Measurements from ENCODE around the gene RCE1.

The RCE1 gene

DNA sequence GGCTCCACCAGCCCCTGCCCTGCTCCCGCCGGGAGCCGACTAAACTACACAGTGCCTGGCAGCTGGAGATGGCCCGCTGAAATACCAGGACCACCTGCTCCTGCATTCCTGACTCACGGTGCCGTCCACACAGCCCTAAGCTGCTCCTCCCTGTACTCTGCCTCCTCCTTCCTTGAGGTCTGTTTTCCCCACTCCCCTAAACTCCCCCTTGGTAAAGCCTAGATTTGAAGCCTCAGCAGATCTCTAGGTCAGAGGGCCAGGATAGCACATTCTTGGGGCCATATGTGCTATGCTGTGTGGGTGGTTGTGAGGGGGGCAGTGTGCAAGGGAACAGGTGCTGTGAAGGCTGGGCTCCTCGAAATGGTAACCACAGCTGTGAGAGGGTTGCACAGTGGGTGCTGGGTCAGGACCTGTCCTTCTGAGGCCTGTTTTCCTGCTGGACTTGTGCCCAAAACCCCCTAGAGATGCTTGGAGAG, 23.3 kb downstream of the RCE1 start:
- no peak for FAIRE-seq
- DNase-seq (ENCODE audit: extremely low spot score, insufficient read length, low read depth) = no peak

DNA sequence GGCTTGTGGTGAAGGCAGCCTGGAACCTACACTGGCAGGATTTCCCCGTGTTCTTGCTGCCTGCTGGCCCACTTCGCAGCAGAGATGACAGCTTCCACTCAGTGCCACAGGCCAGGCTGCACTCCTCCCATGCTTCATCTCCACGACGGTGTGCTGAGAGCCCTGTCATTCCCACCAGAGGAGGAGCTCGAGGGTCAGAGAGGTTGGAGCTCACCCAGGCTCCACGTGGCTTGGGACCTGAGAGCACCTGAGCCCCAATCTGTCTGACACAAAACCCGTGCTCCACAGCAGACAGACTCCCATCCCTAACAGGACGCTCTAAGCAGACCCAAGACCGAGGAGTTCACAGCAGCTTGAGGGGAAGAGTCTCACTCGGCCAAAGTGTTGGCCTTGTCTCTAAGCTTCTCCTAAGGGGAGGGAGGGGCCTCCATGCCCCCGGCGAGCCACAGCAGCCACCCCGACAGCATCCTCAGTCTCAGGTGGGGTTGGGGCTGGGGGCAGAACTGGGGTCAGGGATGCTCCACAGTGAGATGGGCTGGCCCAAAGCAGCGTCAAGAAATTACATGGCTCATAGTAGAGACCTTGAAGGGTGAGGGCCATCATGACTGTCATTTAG, 24.3 kb downstream of the RCE1 start:
- DNase-seq (ENCODE audit: extremely low spot score, insufficient read length, low read depth) (no peak), FAIRE-seq (no peak)

DNA sequence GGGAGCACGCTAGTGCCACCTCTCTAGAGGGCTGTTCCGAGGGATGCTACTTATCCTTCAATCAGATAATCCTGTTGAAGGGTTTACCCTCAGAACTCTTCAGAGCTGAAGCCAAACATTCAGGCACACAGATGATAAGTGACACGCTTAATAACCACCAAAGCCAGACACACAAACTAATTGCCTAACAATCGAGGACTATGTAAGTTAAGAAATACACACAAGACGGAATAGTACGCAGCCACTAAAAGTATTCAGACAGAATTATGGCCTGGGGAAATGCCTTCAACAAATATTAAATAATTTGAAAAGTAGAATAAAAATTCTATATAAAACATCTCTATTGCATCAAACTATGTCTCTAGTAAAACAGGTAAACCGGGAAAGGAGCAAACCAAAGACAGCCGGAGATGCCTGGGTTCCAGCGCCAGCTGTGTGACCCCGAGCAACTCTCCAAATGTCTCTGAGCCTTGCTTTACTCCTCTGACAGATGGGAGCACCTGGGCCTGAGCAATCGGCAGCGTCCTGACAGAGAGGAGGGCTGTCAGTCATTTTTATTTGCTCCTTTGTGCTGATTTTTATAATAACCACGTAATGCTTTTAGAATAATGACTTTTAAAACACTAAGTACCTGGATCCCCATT, 25.0 kb downstream of the RCE1 start:
- no peak for DNase-seq (ENCODE audit: extremely low spot score, insufficient read length, low read depth)
- no peak for FAIRE-seq

DNA sequence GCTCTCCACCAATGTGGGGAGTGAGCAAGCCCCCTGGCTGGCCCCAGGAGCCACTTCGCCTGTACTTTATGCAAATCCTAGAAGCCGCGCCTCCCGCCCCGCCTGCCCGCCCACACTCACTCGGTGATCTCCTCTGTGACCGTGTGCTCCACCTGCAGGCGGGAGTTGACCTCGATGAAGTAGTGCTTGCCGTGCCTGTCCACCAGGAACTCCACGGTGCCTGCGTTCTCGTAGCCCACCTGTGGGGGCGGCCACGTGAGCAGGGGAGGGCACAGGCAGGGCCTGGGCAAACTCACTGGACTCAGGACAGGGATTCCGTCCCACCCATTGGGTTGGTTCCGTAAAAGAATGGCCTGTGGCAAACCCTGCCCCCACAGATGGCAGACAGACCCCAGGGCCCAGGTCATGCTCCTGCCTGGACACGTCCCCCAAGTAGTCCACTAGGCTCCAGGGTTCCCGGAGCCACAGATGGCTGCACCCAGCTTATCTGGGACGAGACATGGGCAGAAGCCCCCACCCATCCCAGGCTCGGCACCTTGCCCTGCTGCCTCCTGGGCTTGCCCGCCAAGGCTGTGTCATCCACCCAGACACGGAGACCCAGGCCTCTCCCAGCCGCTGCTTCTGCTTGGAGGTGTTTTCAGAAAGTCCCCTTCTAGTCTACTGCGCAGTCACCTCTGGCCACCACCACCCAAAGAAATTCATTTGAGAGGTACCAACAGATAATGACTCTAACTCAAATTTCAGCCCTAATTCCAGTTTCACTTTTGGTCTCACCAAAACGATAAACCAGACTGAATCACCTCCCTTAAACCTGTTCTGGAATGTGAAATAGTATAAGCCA, 25.7 kb downstream of the RCE1 start:
- peak; percentile 91 for FAIRE-seq
- DNase-seq (ENCODE audit: extremely low spot score, insufficient read length, low read depth) = peak; percentile 90

DNA sequence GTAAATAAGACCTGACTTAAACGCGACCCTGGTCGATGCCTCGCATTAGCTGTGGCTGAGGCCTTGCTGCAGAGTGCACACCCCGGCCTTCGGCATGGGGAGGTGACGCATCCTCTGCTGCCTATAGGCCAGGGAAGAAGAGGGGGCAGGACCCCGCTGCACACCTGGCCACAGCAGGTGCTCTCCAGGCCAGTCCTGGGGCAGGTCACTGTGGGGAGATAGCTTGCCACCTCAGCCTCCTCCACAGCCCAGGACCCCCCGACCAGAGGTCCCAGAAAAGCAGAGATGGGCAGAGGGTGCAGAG, 26.3 kb downstream of the RCE1 start:
- no peak for DNase-seq (ENCODE audit: extremely low spot score, insufficient read length, low read depth)
- FAIRE-seq = no peak

DNA sequence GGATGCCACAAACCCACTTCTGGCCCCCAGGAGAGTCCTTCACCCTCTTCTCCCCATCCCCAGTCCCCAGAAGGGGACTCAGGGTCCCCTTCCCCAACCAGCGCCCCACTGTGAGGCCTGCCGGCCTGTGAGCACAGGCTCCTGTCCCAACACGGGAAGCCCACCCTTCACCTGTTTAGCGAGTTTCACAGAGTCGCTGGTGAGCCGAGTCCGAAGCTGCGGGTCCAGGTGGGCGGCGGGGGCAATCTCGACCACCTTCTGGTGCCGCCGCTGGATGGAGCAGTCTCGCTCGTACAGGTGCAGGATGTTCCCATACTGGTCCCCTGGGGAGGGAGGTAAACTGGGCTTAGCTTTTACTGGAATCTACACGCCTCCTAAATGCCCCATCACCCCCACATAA, 26.9 kb downstream of the RCE1 start:
- FAIRE-seq = no peak
- no peak for DNase-seq (ENCODE audit: extremely low spot score, insufficient read length, low read depth)

DNA sequence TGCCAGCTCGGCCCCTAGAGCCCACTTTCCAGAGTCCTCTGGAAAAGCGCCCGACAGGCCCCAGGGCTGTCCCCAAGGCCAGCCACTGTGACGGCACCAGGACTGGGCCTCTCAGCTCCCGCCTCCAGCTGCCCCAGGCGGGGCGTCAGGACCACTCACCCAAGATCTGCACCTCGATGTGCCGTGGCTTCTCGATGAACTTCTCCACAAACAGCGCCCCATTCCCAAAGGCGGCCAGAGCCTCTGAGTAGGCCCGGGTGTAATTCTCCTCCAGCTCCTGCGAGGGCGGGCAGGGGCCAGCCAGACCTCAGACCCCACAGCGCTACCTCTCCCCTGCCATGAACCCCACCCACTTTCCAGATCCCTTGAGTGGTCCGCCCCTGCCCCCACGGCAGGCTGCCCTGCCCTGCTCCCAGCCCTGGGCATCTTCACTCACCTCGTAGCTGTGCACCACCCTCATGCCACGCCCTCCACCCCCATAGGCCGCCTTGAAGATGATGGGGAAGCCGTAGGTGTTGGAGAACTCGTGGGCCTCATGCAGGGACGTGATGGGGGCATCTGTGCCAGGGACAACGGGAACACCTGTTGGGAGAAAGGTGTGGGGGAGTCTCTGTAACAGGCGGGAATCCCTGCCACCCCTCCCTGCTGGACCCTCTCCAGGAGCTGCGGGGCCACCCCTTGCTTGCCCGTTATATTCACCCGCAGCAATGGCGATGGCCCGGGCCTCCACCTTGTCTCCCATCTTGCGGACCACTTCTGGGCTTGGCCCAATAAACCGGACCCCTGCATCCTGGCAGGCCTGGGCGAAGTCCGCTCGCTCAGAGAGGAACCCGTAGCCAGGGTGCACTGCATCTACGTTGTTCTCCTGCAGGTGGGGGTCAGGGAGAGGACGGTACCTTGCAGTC, 27.6 kb downstream of the RCE1 start:
- no peak for FAIRE-seq

DNA sequence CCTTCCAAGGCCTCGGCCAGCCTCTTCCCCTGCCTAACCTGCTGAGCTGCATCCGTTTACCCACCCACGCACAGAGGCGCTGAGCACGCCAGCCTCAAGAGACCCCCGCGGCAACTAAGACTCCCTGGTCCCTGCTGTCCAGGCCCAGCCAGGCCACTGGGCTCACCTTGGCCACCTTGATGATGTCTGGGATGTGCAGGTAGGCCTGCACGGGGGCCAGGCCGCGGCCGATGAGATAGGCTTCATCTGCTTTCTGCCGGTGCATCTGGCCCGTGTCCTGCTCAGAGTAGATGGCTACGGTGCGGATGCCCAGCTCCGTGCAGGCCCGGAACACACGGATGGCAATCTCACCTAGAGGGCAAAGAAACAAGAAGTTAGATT, 28.3 kb downstream of the RCE1 start:
- no peak for FAIRE-seq

More for the DNA sequence above, 27.6 kb downstream of the RCE1 start:
- no peak for DNase-seq (ENCODE audit: extremely low spot score, insufficient read length, low read depth)

DNA sequence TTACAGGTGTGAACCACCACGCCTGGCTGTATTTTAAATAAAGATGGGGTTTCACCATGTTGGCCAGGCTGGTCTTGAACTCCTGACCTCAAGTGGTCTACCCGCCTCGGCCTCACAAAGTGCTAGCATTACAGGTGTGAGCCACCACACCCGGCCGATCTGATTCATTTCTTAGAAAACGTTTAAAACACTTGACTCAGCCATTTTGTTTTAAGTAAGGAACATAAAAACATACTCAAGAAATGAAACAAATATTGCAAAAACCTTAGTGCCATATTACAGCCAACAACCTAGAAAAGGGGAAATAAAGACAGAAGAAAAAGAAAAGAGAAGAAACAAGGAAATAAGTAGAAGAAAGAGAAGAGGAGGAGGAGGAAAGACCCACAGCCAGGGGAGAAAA, 31.0 kb downstream of the RCE1 start:
- FAIRE-seq (no peak), DNase-seq (ENCODE audit: extremely low spot score, insufficient read length, low read depth) (no peak)

More for the DNA sequence above, 28.3 kb downstream of the RCE1 start:
- no peak for DNase-seq (ENCODE audit: extremely low spot score, insufficient read length, low read depth)

DNA sequence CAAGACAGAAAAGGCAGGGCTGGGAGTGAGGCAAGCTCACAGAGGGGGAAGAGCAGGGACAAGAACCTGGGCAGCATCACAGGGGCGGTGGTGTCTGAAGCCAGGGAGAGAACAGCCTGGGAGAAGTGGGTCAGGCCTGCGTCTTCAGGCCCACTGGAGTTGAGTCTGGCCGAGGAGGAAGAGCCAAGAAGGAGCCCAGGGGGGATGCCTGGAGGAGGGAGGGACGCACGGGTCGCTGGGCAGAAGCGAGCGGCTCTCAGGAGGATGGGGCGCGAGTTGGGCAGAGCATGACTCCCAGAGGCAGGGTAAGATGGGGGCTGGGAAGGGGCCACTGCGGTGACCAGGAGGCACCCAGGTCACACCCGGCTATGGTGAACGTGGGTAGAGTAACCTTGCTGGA, 32.1 kb downstream of the RCE1 start:
- DNase-seq (ENCODE audit: extremely low spot score, insufficient read length, low read depth) (no peak), FAIRE-seq (no peak)

DNA sequence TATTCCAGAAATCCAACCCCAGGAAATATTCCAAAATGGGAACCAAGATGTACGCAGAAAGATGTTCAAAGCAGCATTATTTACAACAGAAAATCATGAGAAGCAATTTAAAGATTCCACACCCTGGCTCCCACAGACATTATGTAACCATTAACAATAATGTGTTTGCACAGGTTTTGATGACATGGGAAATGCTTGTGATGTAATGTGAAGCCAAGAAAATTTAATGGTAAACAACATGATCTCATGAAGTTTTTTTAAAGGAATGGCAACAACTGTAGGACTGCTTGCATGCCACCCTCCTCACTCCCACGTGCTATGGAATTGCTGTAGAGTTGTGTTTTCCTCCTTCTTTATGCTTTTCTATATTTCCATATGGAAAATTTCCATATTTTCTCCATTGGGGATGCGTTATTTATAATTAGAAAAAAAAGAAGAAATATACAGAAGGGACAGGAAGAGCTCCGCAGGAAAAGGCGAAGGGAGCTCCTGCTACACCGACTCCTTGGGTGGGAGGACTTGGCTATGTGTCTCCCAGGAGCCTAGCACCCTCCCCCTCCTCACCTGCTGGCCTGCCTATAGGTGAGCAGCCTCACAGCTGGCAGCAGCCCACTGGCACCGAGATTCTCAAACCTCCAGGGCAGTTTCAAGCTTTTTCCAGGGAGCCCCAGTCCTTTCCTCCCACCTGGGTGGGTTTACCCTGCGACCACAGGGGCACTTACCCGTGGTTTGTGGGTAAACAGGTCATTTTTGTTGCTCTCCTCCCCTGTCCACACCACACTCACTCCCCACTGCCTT, 34.5 kb downstream of the RCE1 start:
- FAIRE-seq (no peak), DNase-seq (ENCODE audit: extremely low spot score, insufficient read length, low read depth) (no peak)

DNA sequence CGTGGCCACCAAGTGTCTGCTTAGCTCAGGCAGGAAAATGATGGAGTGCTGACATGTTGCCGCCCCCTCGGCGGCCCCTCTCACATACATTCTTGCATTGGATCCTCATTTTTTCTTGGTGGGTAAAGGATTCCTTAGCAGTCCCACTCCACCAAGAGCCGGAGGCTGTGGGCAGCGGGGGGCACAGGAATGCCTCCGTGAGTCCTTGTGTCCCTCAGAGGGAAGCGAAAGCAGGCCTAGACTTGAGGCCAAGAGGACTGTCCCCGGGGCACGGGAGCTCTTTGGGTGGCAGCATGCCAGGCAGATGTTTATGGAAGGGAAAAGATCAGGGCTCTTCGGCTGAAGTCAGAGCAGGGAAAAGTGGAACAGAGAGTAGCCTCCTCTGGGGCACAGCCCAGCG, 35.2 kb downstream of the RCE1 start:
- DNase-seq (ENCODE audit: extremely low spot score, insufficient read length, low read depth) = no peak
- FAIRE-seq = no peak

DNA sequence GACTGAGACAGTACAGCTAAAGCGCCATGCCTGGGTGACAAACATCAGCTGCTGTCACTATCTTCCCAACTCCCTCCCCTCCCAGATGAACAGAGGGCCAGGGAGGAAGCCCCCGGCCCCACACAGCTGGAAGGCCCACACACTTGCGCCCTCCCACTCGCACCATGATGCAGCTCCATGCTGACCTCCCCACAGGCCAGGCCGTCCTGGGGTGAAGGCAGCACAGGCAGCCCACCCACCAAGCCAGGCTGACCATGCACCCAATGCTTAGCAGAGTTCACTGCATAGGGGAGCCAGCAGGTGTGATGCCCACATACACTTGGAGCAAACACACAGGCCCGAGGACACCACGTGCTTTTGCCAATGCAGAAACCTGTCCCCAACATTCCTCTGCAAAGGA, 35.8 kb downstream of the RCE1 start:
- FAIRE-seq (no peak), DNase-seq (ENCODE audit: extremely low spot score, insufficient read length, low read depth) (no peak)

DNA sequence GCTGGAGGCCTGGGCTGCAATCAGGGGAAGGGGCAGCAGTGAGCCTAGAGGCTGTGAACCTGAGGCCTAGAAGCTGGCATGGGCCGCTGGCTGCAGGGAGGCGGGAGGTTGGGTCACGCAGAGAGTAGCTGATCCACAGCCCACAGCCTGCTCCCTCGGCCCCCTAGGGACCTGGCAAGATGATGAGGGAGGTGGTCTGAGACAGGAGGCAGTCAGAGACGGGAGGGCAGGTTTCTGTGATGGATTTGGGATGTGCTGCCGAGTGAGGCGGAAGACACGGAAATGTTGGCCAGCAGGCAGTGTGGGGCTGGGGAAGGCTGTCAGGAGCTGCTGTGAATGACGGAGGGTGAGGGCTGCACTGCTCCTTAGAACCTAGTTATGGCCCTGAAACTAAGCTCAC, 36.3 kb downstream of the RCE1 start:
- no peak for FAIRE-seq
- DNase-seq (ENCODE audit: extremely low spot score, insufficient read length, low read depth) = no peak

DNA sequence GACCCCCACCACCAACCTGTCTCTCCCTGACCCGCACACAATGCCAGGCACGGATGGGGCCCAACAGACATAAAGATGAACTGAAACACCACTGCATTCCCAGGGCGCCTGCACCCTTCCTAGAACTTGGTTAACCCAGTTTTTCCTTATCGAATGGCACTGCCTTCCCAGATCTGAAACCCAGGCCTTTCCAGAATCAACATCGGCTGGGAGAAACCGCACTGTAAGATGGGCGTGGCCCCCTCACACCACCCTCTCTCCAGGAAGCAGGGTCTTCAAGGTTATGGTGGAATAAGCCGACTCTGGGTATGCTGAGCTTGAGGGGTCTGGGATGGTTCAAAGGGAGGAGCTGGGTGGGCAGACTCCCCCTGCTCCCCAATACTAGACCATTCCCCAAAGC, 36.8 kb downstream of the RCE1 start:
- DNase-seq (ENCODE audit: extremely low spot score, insufficient read length, low read depth) (no peak), FAIRE-seq (no peak)

DNA sequence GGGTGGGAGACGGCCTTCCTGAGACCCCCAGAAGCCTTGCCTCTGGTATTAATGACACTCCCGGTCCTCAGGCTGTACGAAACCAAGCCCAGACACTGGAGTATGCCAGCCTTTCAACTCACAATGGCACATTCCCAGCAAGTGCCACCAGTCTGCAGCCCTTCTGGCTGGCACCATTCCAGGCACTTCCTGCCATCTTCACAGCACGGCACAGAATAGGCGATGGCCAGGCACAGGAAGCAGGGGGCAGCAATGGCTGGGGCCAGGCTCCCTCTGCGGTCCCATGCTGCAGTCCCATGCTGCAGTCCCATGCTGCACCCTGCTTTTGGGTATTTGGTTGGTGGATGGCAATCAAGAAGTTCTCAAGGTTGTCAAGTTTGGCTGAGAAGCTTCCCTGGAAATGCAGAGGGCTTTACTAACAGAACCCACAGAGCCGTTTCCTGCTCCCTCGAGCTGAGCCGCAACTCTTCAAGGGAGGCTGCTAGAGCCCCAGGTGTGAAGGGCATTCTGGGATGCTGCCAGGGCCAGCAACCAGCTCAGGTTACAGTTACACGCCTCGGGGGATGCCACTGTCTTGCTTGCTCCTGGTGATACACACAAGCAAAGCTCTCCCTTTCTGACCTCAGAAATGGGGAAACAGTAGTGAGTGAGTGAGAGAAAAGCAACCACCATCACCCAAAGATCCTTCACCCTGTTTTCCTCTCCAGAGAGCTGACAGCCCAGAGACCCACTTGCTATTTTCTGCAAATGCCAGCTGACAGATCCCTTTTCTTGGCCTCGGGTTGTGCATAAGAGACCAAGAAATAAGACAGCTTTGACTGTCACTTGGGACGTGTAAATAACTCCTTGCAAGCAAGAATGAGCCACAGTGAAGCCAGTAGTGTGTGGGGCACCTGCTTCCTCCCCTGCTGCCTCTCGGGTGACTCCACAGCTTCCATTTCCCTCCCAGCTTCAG, 37.5 kb downstream of the RCE1 start:
- DNase-seq (ENCODE audit: extremely low spot score, insufficient read length, low read depth) (no peak), FAIRE-seq (no peak)

DNA sequence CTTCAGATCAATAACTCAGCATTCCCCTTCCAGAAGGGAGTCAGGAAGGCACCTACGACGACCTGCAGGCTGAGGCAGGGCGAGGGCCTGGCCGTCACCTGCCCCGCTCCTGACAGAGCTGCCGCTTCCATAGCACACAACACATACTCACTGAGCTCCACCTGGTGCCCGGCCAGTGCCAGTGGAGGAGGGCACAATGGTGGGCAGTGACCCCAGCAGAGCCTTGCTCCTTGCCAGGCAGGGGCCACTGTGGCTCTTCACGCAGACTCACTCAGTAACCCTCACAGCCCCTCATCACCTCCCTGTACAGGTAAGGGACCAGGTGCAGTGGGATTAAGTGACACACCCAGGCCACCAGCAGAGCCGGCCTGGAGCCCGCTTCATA, 38.2 kb downstream of the RCE1 start:
- DNase-seq (ENCODE audit: extremely low spot score, insufficient read length, low read depth) = no peak
- FAIRE-seq = no peak

DNA sequence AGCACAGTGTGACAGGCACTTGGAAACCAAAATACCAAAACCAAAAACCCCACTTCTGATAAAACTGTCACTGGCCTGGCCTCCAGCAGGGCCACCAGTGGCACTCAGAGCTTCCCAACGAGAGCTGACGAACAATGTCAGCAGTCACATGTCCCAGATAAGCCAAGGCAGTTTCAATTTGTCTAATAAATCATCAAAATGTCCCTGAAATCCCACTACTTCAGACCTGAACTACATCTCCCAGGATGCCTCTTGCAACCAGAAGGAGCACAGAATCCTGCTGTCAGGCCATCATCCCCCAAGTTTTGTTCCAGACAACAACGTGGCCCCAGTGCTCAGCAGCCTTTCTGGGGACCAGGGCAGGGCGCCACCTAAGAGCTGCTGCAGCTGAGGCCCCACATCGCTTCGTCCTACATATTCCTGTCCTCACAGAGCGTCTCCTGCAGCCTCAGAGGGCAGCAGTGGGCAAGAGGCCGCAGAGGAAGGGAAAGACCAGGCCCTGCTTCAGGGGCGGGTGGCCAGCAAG, 38.7 kb downstream of the RCE1 start:
- DNase-seq (ENCODE audit: extremely low spot score, insufficient read length, low read depth) = no peak
- FAIRE-seq = no peak
